Glutamatergic neuron (in vitro differentiated cells): ENCODE results near the gene UNC5B. TPM values are rescaled to one million over a fixed set of nuclear protein-coding genes. Genes with fewer than 3 reads are reported as not detected.

Experiments used
- DNase-seq: peaks from one replicate; pipeline ENCODE4 v3.0.0; 2022
- H3K27ac Mint-ChIP-seq: one replicate; pipeline ENCODE4 v1.8.0; 2020; ENCODE audit warnings: mild to moderate bottlenecking, mixed read lengths, inconsistent platforms; ENCODE audit not compliant: unreplicated experiment
- H3K27me3 Mint-ChIP-seq: one replicate; pipeline ENCODE4 v1.8.0; 2020; ENCODE audit warnings: mild to moderate bottlenecking, moderate library complexity, mixed read lengths, inconsistent platforms; ENCODE audit not compliant: unreplicated experiment
- H3K36me3 Mint-ChIP-seq: one replicate; pipeline ENCODE4 v1.8.0; 2020; ENCODE audit warnings: mild to moderate bottlenecking, mixed read lengths, inconsistent platforms; ENCODE audit not compliant: unreplicated experiment
- H3K4me1 Mint-ChIP-seq: one replicate; pipeline ENCODE4 v1.8.0; 2020; ENCODE audit warnings: mild to moderate bottlenecking, low read depth, mixed read lengths, inconsistent platforms; ENCODE audit not compliant: unreplicated experiment
- H3K4me3 Mint-ChIP-seq: one replicate; pipeline ENCODE4 v1.8.0; 2020; ENCODE audit warnings: mild to moderate bottlenecking, mixed read lengths, inconsistent platforms; ENCODE audit not compliant: unreplicated experiment
- H3K9me3 Mint-ChIP-seq: one replicate; pipeline ENCODE4 v1.8.0; 2020; ENCODE audit warnings: mild to moderate bottlenecking, moderate library complexity, mixed read lengths, inconsistent platforms; ENCODE audit not compliant: unreplicated experiment
- total RNA-seq: library from RNA; stranded (reverse); fragmentation: NEBNext Ultra II Directional; extraction: Animal tissue kit (Norgen Biotek cat#: 25700); gene quantifications from one replicate; pipeline ENCODE4 v1.2.1, GENCODE V29; 2021; ENCODE audit not compliant: unreplicated experiment
- TF ChIP-seq, protein P1 (sequence below): fragments of 200-600 bp; sonication (generic); IDR thresholded peaks from one replicate; pipeline ENCODE4 v1.5.0; 2021; ENCODE audit not compliant: partially characterized antibody, unreplicated experiment

The UNC5B gene
- total RNA-seq, 1 donor from 2014 or later: 22.6 TPM

DNA sequence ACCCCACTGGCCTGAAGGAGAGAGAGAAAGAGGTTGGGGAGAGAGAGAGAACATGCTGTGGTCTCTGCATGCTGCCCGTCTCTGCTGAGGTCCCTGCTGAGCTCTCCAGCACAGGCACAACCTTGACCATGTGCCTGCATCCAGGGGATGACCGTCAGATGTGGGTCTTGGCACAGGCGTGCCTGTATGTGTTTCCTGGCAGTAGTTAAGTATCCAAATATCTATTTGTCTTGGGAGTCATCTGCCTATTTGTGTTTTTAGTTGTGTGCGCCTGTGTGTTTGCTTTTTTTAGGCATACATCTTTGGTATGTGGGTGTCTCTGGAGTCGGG, 1.9 kb upstream of the UNC5B start:
- Mint-ChIP-seq H3K27me3 (peaks cover 24% of the 10 kb centered on the region), H3K27ac (no peak overlapping the region), H3K4me3 (no peak overlapping the region), H3K4me1 (peaks cover 11% of the 10 kb centered on the region), H3K9me3 (peaks cover 5% of the 10 kb centered on the region), H3K36me3 (no peaks in the 10 kb centered on the region)
- TF ChIP-seq, protein P1, sequence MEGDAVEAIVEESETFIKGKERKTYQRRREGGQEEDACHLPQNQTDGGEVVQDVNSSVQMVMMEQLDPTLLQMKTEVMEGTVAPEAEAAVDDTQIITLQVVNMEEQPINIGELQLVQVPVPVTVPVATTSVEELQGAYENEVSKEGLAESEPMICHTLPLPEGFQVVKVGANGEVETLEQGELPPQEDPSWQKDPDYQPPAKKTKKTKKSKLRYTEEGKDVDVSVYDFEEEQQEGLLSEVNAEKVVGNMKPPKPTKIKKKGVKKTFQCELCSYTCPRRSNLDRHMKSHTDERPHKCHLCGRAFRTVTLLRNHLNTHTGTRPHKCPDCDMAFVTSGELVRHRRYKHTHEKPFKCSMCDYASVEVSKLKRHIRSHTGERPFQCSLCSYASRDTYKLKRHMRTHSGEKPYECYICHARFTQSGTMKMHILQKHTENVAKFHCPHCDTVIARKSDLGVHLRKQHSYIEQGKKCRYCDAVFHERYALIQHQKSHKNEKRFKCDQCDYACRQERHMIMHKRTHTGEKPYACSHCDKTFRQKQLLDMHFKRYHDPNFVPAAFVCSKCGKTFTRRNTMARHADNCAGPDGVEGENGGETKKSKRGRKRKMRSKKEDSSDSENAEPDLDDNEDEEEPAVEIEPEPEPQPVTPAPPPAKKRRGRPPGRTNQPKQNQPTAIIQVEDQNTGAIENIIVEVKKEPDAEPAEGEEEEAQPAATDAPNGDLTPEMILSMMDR: no peak
- no peak for DNase-seq

DNA sequence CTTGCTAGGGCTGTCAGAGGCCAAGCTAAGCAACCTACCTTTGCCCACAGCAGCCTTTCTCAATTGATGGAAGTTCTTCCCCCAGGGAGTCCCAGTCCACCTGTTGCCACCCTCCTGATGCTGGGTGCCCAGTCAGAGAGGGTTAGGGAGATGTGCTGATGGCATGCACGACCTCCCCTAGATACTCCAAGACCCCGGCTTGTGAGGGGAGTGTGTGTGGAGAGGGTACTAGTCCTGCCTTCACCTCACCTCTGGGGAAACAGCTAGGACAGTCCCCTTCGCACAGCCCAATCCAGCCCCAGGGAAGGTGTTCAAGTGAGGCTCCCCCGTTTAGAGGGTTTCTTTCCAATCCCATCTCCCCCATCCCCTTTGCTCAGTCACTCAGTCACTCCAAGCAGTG, 1.3 kb upstream of the UNC5B start:
- peaks cover 24% of the 10 kb centered on the region for H3K27me3 Mint-ChIP-seq
- no peak overlapping the region for H3K4me3 Mint-ChIP-seq
- no peak for DNase-seq
- H3K4me1 Mint-ChIP-seq: peaks cover 17% of the 10 kb centered on the region
- H3K9me3 Mint-ChIP-seq: peaks cover 5% of the 10 kb centered on the region
- TF ChIP-seq, protein P1: no peak
- no peaks in the 10 kb centered on the region for H3K36me3 Mint-ChIP-seq
- no peak overlapping the region for H3K27ac Mint-ChIP-seq

DNA sequence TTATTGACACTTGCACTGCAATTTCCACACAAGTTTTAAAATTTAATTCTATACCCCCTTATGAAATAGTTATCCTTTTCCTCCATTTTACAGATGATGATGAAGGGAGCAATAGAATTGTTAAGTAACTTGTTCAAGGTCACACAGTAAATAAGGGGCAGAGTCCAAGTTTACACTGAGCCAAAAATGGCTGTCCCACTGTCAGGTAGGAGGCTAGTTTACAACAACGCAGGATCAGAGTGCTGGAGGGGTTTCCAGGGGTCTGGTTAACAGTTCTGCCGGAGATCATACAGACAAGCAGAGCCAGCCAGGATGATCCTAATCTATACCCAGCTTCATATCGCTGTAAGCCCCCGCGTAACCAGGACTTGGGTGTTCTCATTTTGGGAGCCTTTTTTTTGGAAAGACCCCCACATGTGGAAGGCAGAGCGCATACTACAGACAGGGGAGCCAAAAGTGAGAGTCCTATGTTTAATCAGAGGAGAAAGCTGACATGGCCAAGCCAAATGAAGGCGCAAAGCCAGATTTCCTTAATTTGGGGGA, 524 bp upstream of the UNC5B start:
- Mint-ChIP-seq H3K36me3 (no peaks in the 10 kb centered on the region), H3K4me1 (peaks cover 21% of the 10 kb centered on the region), H3K27me3 (peaks cover 23% of the 10 kb centered on the region), H3K9me3 (peaks cover 5% of the 10 kb centered on the region), H3K4me3 (peak overlapping the region; percentile 81), H3K27ac (no peak overlapping the region)
- TF ChIP-seq, protein P1: no peak
- no peak for DNase-seq

DNA sequence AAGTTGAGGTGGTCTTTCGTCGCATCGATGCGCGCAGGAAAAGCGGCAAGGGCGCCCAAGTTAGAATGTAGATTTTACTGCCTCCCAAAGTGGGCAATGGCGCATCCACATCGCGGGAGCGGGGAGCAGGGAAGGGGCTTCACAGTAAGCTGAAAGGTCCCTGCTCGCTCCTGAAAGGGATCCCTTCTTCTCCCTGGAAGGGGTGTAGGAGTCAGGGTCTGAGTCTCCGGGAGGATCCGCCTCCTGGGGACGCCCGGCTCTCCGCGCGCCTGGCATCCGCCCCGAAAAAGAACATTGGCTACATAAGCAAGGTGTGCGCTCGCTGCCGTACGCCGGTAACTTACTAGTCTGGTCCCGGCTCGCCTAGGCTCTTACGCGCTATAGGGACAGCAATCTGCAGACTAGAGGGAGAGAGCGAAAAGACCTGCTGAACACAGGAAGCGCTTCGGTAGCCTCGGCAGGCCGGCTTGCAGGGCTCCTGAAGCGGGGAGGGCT, 804 bp downstream of the UNC5B start:
- peaks cover 20% of the 10 kb centered on the region for H3K27me3 Mint-ChIP-seq
- peaks cover 5% of the 10 kb centered on the region for H3K9me3 Mint-ChIP-seq
- H3K4me1 Mint-ChIP-seq: peaks cover 22% of the 10 kb centered on the region
- TF ChIP-seq, protein P1: no peak
- no peaks in the 10 kb centered on the region for H3K36me3 Mint-ChIP-seq
- H3K4me3 Mint-ChIP-seq: peak overlapping the region; percentile 90
- no peak overlapping the region for H3K27ac Mint-ChIP-seq
- peak; percentile 39 for DNase-seq

DNA sequence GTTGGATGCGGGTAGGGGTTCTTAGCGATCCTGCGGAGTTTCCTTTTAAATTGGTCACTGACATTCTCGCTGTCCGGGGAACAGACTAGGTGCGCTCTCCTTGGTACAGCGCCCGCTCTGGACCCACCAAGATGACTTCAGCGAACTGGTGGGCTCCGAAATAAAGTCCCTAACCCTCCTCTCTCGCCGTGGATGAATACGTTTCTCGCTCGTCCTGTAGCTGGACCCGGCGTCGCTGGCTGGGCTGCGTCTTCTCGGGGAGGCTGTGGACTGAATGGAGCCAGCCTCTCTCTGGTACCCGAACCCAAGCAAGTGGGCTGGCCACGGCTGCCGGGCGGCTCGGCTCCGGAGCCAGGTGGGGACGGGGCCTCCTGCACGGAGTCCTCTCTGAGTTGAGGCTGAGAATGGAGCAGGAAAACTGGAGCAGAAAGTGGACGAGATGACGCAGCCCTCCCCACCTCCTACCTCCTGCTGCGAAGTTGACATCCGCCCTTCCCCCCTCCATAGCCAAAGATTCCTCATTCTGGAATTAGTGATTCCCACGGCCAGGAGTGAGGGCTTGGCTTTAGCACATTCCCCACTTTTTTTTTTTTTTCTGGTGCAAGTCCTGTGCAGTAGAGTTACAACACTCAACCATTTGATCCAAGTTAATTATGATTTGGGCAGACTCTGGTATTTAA, 1.5 kb downstream of the UNC5B start:
- peak; percentile 42 for DNase-seq

More for the DNA sequence above, 1.5 kb downstream of the UNC5B start:
- Mint-ChIP-seq H3K4me1 (peaks cover 22% of the 10 kb centered on the region), H3K36me3 (no peaks in the 10 kb centered on the region), H3K9me3 (peaks cover 5% of the 10 kb centered on the region), H3K27ac (peak overlapping the region; percentile 74), H3K27me3 (peaks cover 20% of the 10 kb centered on the region), H3K4me3 (peak overlapping the region; percentile 90)
- TF ChIP-seq, protein P1: no peak
